H1 (cell line): ENCODE measurements around the gene MTIF2. TPM values are rescaled to one million over a fixed set of nuclear protein-coding genes. Genes with fewer than 3 reads are reported as not detected.

ENCODE experiments used
- ASH2L ChIP-seq: fragments of 200-600, 300-600 bp; sonication (generic); IDR thresholded peaks from one replicate; pipeline ENCODE4 v1.7.1; 2017; ENCODE audit warnings: low read length
- CHD1 ChIP-seq: IDR thresholded peaks from 2 replicates; pipeline ENCODE4 v1.6.1; 2012; ENCODE audit warnings: low read depth, low read length, improper control_type of control experiment
- CREB1 ChIP-seq: IDR thresholded peaks from 2 replicates; pipeline ENCODE4 v1.6.1; 2012; ENCODE audit warnings: inconsistent platforms
- EGR1 ChIP-seq: IDR thresholded peaks from 2 replicates; pipeline ENCODE4 v1.6.1; 2011; ENCODE audit warnings: low read depth, low read length, borderline replicate concordance
- FOSL1 ChIP-seq: IDR thresholded peaks from 2 replicates; pipeline ENCODE4 v1.6.1; 2011; ENCODE audit warnings: mild to moderate bottlenecking, low read depth, low read length, moderate library complexity; ENCODE audit not compliant: insufficient read depth
- GABPA ChIP-seq: IDR thresholded peaks from 2 replicates; pipeline ENCODE4 v1.6.1; 2011; ENCODE audit warnings: mild to moderate bottlenecking, low read length, moderate library complexity, borderline replicate concordance; ENCODE audit not compliant: insufficient read depth
- HDAC2 ChIP-seq, 2 experiments: fragments of 300-600 bp in 1 of 2; sonication (generic) in 1 of 2; IDR thresholded peaks; 2 replicates each; pipeline ENCODE4 v1.6.1; 2011 to 2012; ENCODE audit warnings: low read depth in 2 of 2, low read length in 2 of 2, mild to moderate bottlenecking in 2 of 2, moderate library complexity in 2 of 2, borderline replicate concordance in 1 of 2, inconsistent platforms in 1 of 2
- HDAC6 ChIP-seq: IDR thresholded peaks from one replicate; pipeline ENCODE4 v1.7.1; 2012; ENCODE audit warnings: low read depth, mild to moderate bottlenecking, inconsistent platforms, low read length, moderate library complexity
- KDM1A ChIP-seq: fragments of 200-600, 300-600 bp; sonication (generic); IDR thresholded peaks from 2 replicates; pipeline ENCODE4 v1.7.1; 2016; ENCODE audit warnings: mild to moderate bottlenecking, low read length, borderline replicate concordance
- POLR2A ChIP-seq, 2 experiments: IDR thresholded peaks; 1 replicate in 1 of 2; 2 replicates in 1 of 2; pipeline ENCODE4 v1.6.1; 2011; ENCODE audit warnings: low read depth in 2 of 2, low read length in 2 of 2, mild to moderate bottlenecking in 2 of 2; ENCODE audit errors: control extremely low read depth in 1 of 2
- POLR2AphosphoS5 ChIP-seq: IDR thresholded peaks from 2 replicates; pipeline ENCODE4 v1.6.1; 2011; ENCODE audit warnings: low read depth, low read length
- RAD21 ChIP-seq, 2 experiments: IDR thresholded peaks in 1 of 2; conservative IDR thresholded peaks in 1 of 2; 2 replicates each; pipeline ENCODE4 v1.6.1; 2011; ENCODE audit warnings: low read depth in 2 of 2, low read length in 2 of 2, improper control_type of control experiment in 1 of 2, inconsistent platforms in 1 of 2, mild to moderate bottlenecking in 1 of 2, moderate library complexity in 1 of 2
- RXRA ChIP-seq: IDR thresholded peaks from 2 replicates; pipeline ENCODE4 v1.6.1; 2011; ENCODE audit warnings: low read depth, mild to moderate bottlenecking, low read length, moderate library complexity; ENCODE audit not compliant: insufficient read depth
- SIRT6 ChIP-seq: IDR thresholded peaks from one replicate; pipeline ENCODE4 v1.7.1; 2012; ENCODE audit warnings: low read length, inconsistent platforms
- SP1 ChIP-seq: IDR thresholded peaks from 2 replicates; pipeline ENCODE4 v1.6.1; 2011; ENCODE audit warnings: low read depth, low read length
- TAF1 ChIP-seq: IDR thresholded peaks from 2 replicates; pipeline ENCODE4 v1.6.1; 2011; ENCODE audit warnings: mild to moderate bottlenecking, low read depth, low read length
- TAF7 ChIP-seq: optimal IDR thresholded peaks from 2 replicates; pipeline ENCODE3; 2011; ENCODE audit warnings: low read depth, mild to moderate bottlenecking, inconsistent platforms, low read length, moderate library complexity, borderline replicate concordance
- TBP ChIP-seq: IDR thresholded peaks from 2 replicates; pipeline ENCODE4 v1.6.1; 2011; ENCODE audit warnings: low read depth, low read length, improper control_type of control experiment
- YY1 ChIP-seq: IDR thresholded peaks from 2 replicates; pipeline ENCODE4 v1.6.1; 2011; ENCODE audit warnings: low read depth, mild to moderate bottlenecking, low read length
- ZNF274 ChIP-seq: IDR thresholded peaks from 2 replicates; pipeline ENCODE4 v1.7.0; 2012; ENCODE audit warnings: low read length, borderline replicate concordance; ENCODE audit errors: extremely low read depth
- polyA plus RNA-seq, 7 experiments: library from polyadenylated mRNA; depleted of rRNA in 3 of 7; stranded (reverse) in 5 of 7; unstranded in 2 of 7; fragments of >200 nt in 5 of 7; fragments of 200-250 nt in 2 of 7; gene quantifications; 1 replicate in 5 of 7; 2 replicates in 1 of 7; 4 replicates in 1 of 7; pipeline versions ENCODE4 v1.2.1 to v1.2.3, GENCODE V29; 2011 to 2013; ENCODE audit warnings: missing spikeins in 2 of 7, mixed read lengths in 2 of 7
- total RNA-seq: library from RNA; stranded (reverse); fragmentation: NEBNext Ultra II Directional; extraction: Animal tissue kit (Norgen Biotek cat#: 25700); gene quantifications from 2 replicates; pipeline ENCODE4 v1.2.1, GENCODE V29; 2021
- TF ChIP-seq, protein P1 (sequence below), 3 experiments: IDR thresholded peaks; 1 replicate in 2 of 3; 2 replicates in 1 of 3; pipeline versions ENCODE4 v1.5.1 to v1.6.1; 2011; ENCODE audit warnings: low read length in 3 of 3, mild to moderate bottlenecking in 3 of 3, inconsistent platforms in 2 of 3, low read depth in 1 of 3, moderate library complexity in 1 of 3; ENCODE audit not compliant: insufficient read depth in 1 of 3; ENCODE audit errors: control extremely low read depth in 1 of 3
- TF ChIP-seq, protein P2 (sequence below): IDR thresholded peaks from 2 replicates; pipeline ENCODE4 v1.6.1; 2011; ENCODE audit warnings: low read length, improper control_type of control experiment

MTIF2 gene
- total and polyA plus RNA-seq, 2 of the 8 experiments (the other 6 are each of a cell fraction or from before 2014, with no cell fraction given) = 11.0 to 36.0 TPM

GRCh38 chr2:55268907-55269644, at the start of gene MTIF2 (continued):
- TF ChIP-seq ASH2L = peak; percentile 89
- TF ChIP-seq FOSL1 = no peak
- TF ChIP-seq RXRA = no peak
- TF ChIP-seq SIRT6 = no peak
- TF ChIP-seq RAD21 (IDR thresholded peaks at IDR 0.05 in 1 of 2, conservative IDR thresholded peaks at IDR 0.05 in 1 of 2; ENCODE audit: low read depth in 2 of 2, low read length in 2 of 2) = peak; percentile 20 to 29; a peak in 3 of 4 replicates
- TF ChIP-seq TAF7 = peak; percentile 73
- peak; percentile 96 for TF ChIP-seq POLR2AphosphoS5
- peak; percentile 83 to 96 for TF ChIP-seq POLR2A (IDR thresholded peaks at IDR 0.05; ENCODE audit: control extremely low read depth in 1 of 2, low read depth in 2 of 2, low read length in 2 of 2)
- peak; percentile 76 for TF ChIP-seq EGR1
- TF ChIP-seq HDAC6 = no peak
- peak; percentile 74 for TF ChIP-seq YY1
- TF ChIP-seq CREB1 = peak; percentile 73
- no peak for TF ChIP-seq ZNF274
- no peak for TF ChIP-seq CHD1
- TF ChIP-seq, protein P1, sequence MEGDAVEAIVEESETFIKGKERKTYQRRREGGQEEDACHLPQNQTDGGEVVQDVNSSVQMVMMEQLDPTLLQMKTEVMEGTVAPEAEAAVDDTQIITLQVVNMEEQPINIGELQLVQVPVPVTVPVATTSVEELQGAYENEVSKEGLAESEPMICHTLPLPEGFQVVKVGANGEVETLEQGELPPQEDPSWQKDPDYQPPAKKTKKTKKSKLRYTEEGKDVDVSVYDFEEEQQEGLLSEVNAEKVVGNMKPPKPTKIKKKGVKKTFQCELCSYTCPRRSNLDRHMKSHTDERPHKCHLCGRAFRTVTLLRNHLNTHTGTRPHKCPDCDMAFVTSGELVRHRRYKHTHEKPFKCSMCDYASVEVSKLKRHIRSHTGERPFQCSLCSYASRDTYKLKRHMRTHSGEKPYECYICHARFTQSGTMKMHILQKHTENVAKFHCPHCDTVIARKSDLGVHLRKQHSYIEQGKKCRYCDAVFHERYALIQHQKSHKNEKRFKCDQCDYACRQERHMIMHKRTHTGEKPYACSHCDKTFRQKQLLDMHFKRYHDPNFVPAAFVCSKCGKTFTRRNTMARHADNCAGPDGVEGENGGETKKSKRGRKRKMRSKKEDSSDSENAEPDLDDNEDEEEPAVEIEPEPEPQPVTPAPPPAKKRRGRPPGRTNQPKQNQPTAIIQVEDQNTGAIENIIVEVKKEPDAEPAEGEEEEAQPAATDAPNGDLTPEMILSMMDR (IDR thresholded peaks at IDR 0.05; ENCODE audit: control extremely low read depth in 1 of 3, insufficient read depth in 1 of 3, low read depth in 1 of 3, low read length in 3 of 3) = no peak
- TF ChIP-seq HDAC2 (IDR thresholded peaks at IDR 0.05; ENCODE audit: borderline replicate concordance in 1 of 2, low read depth in 2 of 2, low read length in 2 of 2) = peak in 1 of 2 experiments; percentile 67; a peak in 1 of 4 replicates
- TF ChIP-seq TBP = peak; percentile 89
- TF ChIP-seq GABPA = peak; percentile 100
- TF ChIP-seq SP1 = no peak
- TF ChIP-seq, protein P2, sequence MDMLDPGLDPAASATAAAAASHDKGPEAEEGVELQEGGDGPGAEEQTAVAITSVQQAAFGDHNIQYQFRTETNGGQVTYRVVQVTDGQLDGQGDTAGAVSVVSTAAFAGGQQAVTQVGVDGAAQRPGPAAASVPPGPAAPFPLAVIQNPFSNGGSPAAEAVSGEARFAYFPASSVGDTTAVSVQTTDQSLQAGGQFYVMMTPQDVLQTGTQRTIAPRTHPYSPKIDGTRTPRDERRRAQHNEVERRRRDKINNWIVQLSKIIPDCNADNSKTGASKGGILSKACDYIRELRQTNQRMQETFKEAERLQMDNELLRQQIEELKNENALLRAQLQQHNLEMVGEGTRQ = no peak
- TF ChIP-seq KDM1A = no peak
- TF ChIP-seq TAF1 = peak; percentile 94
